Lower leg skin (tissue), 4 donors: ENCODE data around the gene PSMA8. TPM values are rescaled to one million over a fixed set of nuclear protein-coding genes. Genes with fewer than 3 reads are reported as not detected.

ENCODE experiments used
- DNase-seq, 2 donors: peaks; one replicate each; pipeline ENCODE4 v3.0.0-alpha.2; 2019; ENCODE audit warnings: low spot score in 2 of 2
- H3K4me3 ChIP-seq: fragments of 200-600 bp; sonication (generic); 2 replicates; pipeline ENCODE4 v1.5.1; 2017; ENCODE audit warnings: mild to moderate bottlenecking, low read depth; ENCODE audit not compliant: poor library complexity, severe bottlenecking
- CTCF ChIP-seq, 3 donors: fragments of 450-650 bp; IDR thresholded peaks; one replicate each; pipeline ENCODE4 v1.5.1; 2016; ENCODE audit warnings: antibody characterized with exemption in 3 of 3, mild to moderate bottlenecking in 3 of 3, moderate library complexity in 2 of 3
- POLR2A ChIP-seq, 2 donors: fragments of 450-650 bp; IDR thresholded peaks; one replicate each; pipeline ENCODE4 v1.6.1; 2016 to 2017; ENCODE audit warnings: antibody characterized with exemption in 2 of 2, mild to moderate bottlenecking in 1 of 2, moderate library complexity in 1 of 2
- WGBS, 2 donors: methylation state at CpG; one replicate each; pipeline ENCODE4 v1.1.5; 2018; 5-methylcytosine and 5-hydroxymethylcytosine counted together
- intact Hi-C: fragments of 100-400 bp; cut with DNase I; formaldehyde crosslinking; loops from one replicate; pipeline ENCODE4 v1.15.0; 2023; ENCODE audit warnings: low total_unique reads
- total RNA-seq, 4 donors: library from RNA; depleted of rRNA; stranded (reverse); fragments of >200 nt; gene quantifications; one replicate each; pipeline ENCODE4 v1.1.0, GENCODE V29; 2016

The PSMA8 gene
- not detected for total RNA-seq

- H3K4me3 ChIP-seq, result no peak within 1 kb of the TSS
- intact Hi-C loops, result loop anchor here (5.0 kb wide), 1 partner anchor 929 kb away; no protein-coding TSS in a partner anchor
- 79 to 85% methylated on average over 28 to 31 of the region's 31 CpGs for WGBS, 2 donors
- TF ChIP-seq CTCF (IDR thresholded peaks at IDR 0.05) (no peak), POLR2A (IDR thresholded peaks at IDR 0.05) (no peak)
- no peak for DNase-seq
Observed at GRCh38 chr18:26133652-26134051, at the start of gene PSMA8. Gene PSMA8 (plus strand): TSS chr18:26133869. CDS start chr18:26133966, 97 bp downstream.

- intact Hi-C loops, result no loop called here
- no peak overlapping the region for H3K4me3 ChIP-seq
- TF ChIP-seq CTCF (IDR thresholded peaks at IDR 0.05) (no peak), POLR2A (IDR thresholded peaks at IDR 0.05) (no peak)
- WGBS, 2 donors, result 82 to 91% methylated on average over 5 of the region's 5 CpGs
- DNase-seq, result no peak
Observed at GRCh38 chr18:26085056-26085455, 48.6 kb upstream of the PSMA8 start.

DNA sequence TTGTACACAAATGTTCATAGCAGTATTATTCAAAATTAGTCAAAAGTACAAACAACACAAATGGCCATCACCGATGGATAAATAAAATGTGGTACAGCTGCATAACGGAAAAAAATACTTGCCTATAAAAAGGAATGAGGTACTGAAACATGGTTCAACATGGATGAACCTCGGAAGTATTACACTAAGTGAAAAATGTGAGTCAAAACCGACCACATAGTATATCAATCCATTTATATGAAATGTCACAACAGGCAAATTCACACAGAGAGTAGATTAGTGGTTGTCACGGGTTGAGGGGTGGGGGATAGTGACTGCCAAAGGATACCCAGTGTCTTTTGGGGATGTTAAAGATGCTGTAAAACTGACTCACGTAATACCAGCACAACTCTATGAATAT, 46.7 kb upstream of the PSMA8 start:
- no peak overlapping the region for H3K4me3 ChIP-seq
- no peak for TF ChIP-seq CTCF (IDR thresholded peaks at IDR 0.05)
- TF ChIP-seq POLR2A (IDR thresholded peaks at IDR 0.05), result no peak
- 85 to 94% methylated on average over 6 of the region's 6 CpGs for WGBS, 2 donors

DNA sequence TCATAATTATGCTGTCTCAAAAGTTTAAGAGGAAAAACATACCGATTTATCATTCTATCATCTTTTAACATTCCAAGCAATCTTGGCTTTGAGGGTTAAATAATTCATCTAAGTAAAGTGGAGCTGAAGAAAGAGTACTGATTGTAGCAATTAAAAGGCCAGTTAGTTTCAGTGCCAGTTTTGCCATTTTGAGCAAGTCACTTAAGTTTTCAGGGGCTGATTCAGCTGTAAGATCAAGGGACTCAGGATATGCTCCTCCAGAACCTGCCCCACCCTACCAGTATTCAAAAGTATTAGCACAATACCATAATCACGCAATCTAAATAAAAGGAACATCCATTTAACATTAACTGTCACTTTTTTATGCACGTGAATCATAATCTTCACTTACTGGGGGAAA, 45.2 kb upstream of the PSMA8 start:
- 13 to 27% methylated on average over 3 of the region's 3 CpGs for WGBS, 2 donors
- H3K4me3 ChIP-seq, result no peak overlapping the region
- no peak for TF ChIP-seq CTCF (IDR thresholded peaks at IDR 0.05)
- no peak for TF ChIP-seq POLR2A (IDR thresholded peaks at IDR 0.05)
- intact Hi-C loops, result no loop called here
- no peak for DNase-seq

More for the DNA sequence above, 46.7 kb upstream of the PSMA8 start:
- intact Hi-C loops, result no loop called here
- no peak for DNase-seq

DNA sequence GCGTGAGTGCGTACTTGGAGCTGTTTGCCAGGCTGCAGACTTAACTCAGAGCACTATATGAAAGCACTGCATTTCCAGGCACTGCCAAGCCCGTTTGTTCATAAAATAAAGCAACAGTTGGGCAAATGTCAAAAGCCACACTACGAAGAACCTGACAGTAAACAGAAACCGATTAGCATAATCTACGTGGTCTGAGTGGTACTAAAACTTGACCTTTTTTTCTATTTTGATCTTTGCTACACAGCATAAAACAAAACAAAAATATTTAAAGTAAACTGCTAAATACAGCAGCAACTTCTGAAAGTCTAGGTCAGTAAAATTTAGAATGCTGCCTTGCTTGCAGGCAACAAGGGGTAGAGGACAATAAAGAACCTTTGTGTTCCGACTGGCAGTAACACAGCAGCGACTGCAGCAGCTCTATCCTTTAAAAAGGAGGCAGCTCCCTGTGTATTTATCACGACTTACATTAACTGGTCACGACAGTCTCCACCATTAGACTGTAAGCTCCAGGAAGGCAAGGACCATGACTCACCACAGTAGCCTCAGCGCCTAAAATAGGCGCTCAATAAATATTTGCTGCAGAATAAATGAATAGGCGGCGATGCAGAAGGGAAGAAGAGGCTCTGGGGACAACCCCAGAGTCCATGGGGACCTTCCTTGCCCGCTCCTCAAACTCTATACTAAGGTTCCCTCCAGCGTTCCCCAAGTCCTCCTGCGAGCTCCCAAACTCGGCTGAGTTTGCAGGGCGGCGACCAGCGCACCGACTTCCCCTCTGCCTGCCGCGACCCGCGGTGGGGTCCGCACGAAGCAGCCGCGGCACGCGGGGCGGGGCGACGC, 44.2 kb upstream of the PSMA8 start:
- DNase-seq, result no peak
- 1 to 2% methylated on average over 19 to 27 of the region's 35 CpGs for WGBS, 2 donors
- H3K4me3 ChIP-seq, result peak overlapping the region; percentile 97

More for the DNA sequence above, 44.2 kb upstream of the PSMA8 start:
- no peak for TF ChIP-seq POLR2A (IDR thresholded peaks at IDR 0.05)
- TF ChIP-seq CTCF (IDR thresholded peaks at IDR 0.05), result no peak
- intact Hi-C loops, result loop anchor here (10.0 kb wide), 1 partner anchor 135 kb away; the partner anchor contains the start of gene TAF4B
